Left hindlimb (tissue), 1 donor: Measurements from ENCODE around the gene CCDC117.
"Not testable (repeated sequence)": the region's sequence is repeated elsewhere in the genome, so short reads cannot be mapped to it uniquely, and the experiment has no call there.

Experiments
- DNase-seq: peaks from one replicate; pipeline ENCODE4 v3.0.0-alpha.2; 2018

Gene CCDC117

GRCh38 chr22:28772633-28773460, at the start of gene CCDC117:
TSS of gene CCDC117 (plus strand) at chr22:28772695. CDS start at chr22:28772850, 155 bp downstream.
- peak; percentile 97 for DNase-seq

GRCh38 chr22:28728002-28728401, 44.5 kb upstream of the CCDC117 start:
- no peak for DNase-seq

- no peak for DNase-seq
Measured at GRCh38 chr22:28728621-28729313, 43.7 kb upstream of the CCDC117 start.

GRCh38 chr22:28730179-28730578, 42.3 kb upstream of the CCDC117 start:
- DNase-seq, result no peak

GRCh38 chr22:28734393-28734792, 38.1 kb upstream of the CCDC117 start:
- DNase-seq, result no peak

- DNase-seq, result no peak
Measured at GRCh38 chr22:28736301-28737155, 36.0 kb upstream of the CCDC117 start.

- no peak for DNase-seq
Measured at GRCh38 chr22:28737701-28738100, 34.8 kb upstream of the CCDC117 start.

GRCh38 chr22:28738876-28739275, 33.6 kb upstream of the CCDC117 start:
- not testable (repeated sequence) for DNase-seq

- no peak for DNase-seq
Measured at GRCh38 chr22:28741200-28741784, 31.2 kb upstream of the CCDC117 start.

- peak; percentile 99 for DNase-seq
Measured at GRCh38 chr22:28741785-28742561, 30.5 kb upstream of the CCDC117 start, which contains the start of the genes CHEK2 and HSCB. TSS of gene CHEK2 (minus strand) at chr22:28741820. CDS start at chr22:28734721, 7,099 bp downstream. TSS of gene HSCB (plus strand) at chr22:28742039. CDS start at chr22:28742096, 57 bp downstream.

- no peak for DNase-seq
Measured at GRCh38 chr22:28742562-28742962, 29.9 kb upstream of the CCDC117 start.

- DNase-seq, result no peak
Measured at GRCh38 chr22:28743852-28744251, 28.6 kb upstream of the CCDC117 start.

GRCh38 chr22:28750471-28750881, 22.0 kb upstream of the CCDC117 start:
- DNase-seq, result no peak

- not testable (repeated sequence) for DNase-seq
Measured at GRCh38 chr22:28754512-28754911, 18.0 kb upstream of the CCDC117 start.

- DNase-seq, result no peak
Measured at GRCh38 chr22:28759861-28760560, 12.5 kb upstream of the CCDC117 start.

GRCh38 chr22:28761449-28761755, 11.1 kb upstream of the CCDC117 start:
- DNase-seq, result no peak

GRCh38 chr22:28762000-28762399, 10.5 kb upstream of the CCDC117 start:
- DNase-seq, result not testable (repeated sequence)

- no peak for DNase-seq
Measured at GRCh38 chr22:28766628-28767027, 5.9 kb upstream of the CCDC117 start.

- no peak for DNase-seq
Measured at GRCh38 chr22:28768701-28769393, 3.6 kb upstream of the CCDC117 start.

GRCh38 chr22:28769394-28770085, 3.0 kb upstream of the CCDC117 start:
- DNase-seq, result no peak
